Measurements from ENCODE around the gene LHX4.

DNA sequence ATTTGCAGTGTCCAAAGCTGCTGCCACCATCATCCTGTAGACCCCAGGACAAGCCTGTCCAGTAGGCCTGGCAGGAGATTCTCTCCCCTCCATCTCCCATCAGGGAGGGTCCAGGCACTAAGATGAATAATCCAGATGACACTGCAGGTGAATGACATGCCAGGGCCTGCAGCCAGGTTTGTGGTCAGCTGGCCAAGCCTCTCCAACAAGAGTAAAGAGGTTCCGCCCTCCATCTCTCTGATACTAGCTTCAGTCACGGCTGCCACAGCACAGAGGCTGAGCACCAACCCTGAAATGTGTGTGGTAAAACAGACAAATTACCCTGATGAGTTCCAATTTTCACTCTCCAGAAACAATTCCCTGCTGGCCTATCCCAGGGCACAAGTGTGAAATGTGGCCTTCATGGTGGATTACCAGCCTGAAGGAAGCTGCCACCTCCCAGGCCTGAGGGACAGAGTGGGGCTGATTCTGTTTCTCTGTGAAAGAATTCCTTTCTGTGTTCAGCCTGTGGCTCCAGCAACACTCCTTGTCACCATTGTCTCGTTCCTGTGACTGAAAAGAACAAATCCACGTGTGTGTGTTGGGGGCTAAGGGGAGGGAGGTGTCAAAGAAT, 19.9 kb upstream of the LHX4 start:
- TF ChIP-seq, protein P1, sequence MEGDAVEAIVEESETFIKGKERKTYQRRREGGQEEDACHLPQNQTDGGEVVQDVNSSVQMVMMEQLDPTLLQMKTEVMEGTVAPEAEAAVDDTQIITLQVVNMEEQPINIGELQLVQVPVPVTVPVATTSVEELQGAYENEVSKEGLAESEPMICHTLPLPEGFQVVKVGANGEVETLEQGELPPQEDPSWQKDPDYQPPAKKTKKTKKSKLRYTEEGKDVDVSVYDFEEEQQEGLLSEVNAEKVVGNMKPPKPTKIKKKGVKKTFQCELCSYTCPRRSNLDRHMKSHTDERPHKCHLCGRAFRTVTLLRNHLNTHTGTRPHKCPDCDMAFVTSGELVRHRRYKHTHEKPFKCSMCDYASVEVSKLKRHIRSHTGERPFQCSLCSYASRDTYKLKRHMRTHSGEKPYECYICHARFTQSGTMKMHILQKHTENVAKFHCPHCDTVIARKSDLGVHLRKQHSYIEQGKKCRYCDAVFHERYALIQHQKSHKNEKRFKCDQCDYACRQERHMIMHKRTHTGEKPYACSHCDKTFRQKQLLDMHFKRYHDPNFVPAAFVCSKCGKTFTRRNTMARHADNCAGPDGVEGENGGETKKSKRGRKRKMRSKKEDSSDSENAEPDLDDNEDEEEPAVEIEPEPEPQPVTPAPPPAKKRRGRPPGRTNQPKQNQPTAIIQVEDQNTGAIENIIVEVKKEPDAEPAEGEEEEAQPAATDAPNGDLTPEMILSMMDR (conservative IDR thresholded peaks at IDR 0.05) = no peak
- TF ChIP-seq ZFX (IDR thresholded peaks at IDR 0.05) = no peak

Data from C4-2B (cell line).